Upper lobe of right lung (tissue), 1 donor: Measurements from ENCODE around the gene FAM32A. TPM values are rescaled to one million over a fixed set of nuclear protein-coding genes. Genes with fewer than 3 reads are reported as not detected.

Source experiments
- ATAC-seq: fragments of 200-7000 bp; cut with Tn5 transposase; one replicate; pipeline ENCODE4 v1.9.1; 2020; ENCODE audit warnings: mild to moderate bottlenecking, moderate library complexity
- DNase-seq: peaks from one replicate; pipeline ENCODE4 v3.0.0-alpha.2; 2020
- H3K27ac ChIP-seq: fragments of 200-600 bp; one replicate; pipeline ENCODE4 v1.8.0; 2022
- H3K27me3 ChIP-seq: fragments of 200-600 bp; one replicate; pipeline ENCODE4 v1.8.0; 2022; ENCODE audit warnings: mild to moderate bottlenecking
- H3K36me3 ChIP-seq: fragments of 200-600 bp; one replicate; pipeline ENCODE4 v1.8.0; 2022
- H3K4me1 ChIP-seq: fragments of 200-600 bp; one replicate; pipeline ENCODE4 v1.8.0; 2022
- H3K4me3 ChIP-seq: fragments of 200-600 bp; one replicate; pipeline ENCODE4 v1.8.0; 2022; ENCODE audit warnings: mild to moderate bottlenecking
- H3K9me3 ChIP-seq: fragments of 200-600 bp; one replicate; pipeline ENCODE4 v1.8.0; 2022
- intact Hi-C: fragments of 100-400 bp; cut with DNase I; formaldehyde crosslinking; loops from one replicate; pipeline ENCODE4 v1.11.0; 2022
- total RNA-seq: library from RNA; stranded (reverse); fragmentation: NEBNext Ultra II Directional; extraction: Animal tissue kit (Norgen Biotek cat#: 25700); gene quantifications from one replicate; pipeline ENCODE4 v1.2.1, GENCODE V29; 2021
- TF ChIP-seq, protein P1 (sequence below): fragments of 200-600 bp; IDR thresholded peaks from one replicate; pipeline ENCODE4 v1.8.0; 2022; ENCODE audit warnings: antibody characterized with exemption
- donor health status: DM: no; HTN: yes; CAD: no; lungs with severe emphysema.

Gene FAM32A
- total RNA-seq, 1 donor from 2014 or later, result 56.4 TPM

DNA sequence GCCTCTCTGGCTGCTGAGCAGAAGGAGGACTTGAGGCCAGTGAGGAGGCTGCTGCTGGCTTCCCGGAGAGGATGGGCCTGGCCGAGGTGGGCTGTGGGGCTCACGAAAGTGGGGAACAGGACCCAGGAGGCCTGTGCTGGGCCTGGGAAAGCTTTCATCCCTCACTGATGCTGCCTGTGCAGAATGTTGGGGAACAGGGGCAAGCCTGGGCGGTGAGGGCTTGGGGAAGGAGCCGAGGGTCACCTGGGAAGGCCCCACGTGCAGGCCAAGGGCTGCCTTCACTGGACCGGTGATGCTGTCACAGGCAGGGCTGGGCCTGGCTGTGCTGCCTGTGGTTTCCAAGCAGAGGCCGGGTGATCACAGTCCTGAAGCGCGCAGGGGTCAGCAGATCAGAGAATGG, 21.9 kb downstream of the FAM32A start:
- no peaks in the 10 kb centered on the region for H3K9me3 ChIP-seq
- no peaks in the 10 kb centered on the region for H3K4me1 ChIP-seq
- no peak overlapping the region for H3K27ac ChIP-seq
- DNase-seq, result peak; percentile 46
- ATAC-seq, result no peak
- no peaks in the 10 kb centered on the region for H3K27me3 ChIP-seq
- peaks cover 84% of the 10 kb centered on the region for H3K36me3 ChIP-seq
- H3K4me3 ChIP-seq, result no peak overlapping the region
- intact Hi-C loops, result no loop called here
- TF ChIP-seq, protein P1, sequence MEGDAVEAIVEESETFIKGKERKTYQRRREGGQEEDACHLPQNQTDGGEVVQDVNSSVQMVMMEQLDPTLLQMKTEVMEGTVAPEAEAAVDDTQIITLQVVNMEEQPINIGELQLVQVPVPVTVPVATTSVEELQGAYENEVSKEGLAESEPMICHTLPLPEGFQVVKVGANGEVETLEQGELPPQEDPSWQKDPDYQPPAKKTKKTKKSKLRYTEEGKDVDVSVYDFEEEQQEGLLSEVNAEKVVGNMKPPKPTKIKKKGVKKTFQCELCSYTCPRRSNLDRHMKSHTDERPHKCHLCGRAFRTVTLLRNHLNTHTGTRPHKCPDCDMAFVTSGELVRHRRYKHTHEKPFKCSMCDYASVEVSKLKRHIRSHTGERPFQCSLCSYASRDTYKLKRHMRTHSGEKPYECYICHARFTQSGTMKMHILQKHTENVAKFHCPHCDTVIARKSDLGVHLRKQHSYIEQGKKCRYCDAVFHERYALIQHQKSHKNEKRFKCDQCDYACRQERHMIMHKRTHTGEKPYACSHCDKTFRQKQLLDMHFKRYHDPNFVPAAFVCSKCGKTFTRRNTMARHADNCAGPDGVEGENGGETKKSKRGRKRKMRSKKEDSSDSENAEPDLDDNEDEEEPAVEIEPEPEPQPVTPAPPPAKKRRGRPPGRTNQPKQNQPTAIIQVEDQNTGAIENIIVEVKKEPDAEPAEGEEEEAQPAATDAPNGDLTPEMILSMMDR, result no peak

DNA sequence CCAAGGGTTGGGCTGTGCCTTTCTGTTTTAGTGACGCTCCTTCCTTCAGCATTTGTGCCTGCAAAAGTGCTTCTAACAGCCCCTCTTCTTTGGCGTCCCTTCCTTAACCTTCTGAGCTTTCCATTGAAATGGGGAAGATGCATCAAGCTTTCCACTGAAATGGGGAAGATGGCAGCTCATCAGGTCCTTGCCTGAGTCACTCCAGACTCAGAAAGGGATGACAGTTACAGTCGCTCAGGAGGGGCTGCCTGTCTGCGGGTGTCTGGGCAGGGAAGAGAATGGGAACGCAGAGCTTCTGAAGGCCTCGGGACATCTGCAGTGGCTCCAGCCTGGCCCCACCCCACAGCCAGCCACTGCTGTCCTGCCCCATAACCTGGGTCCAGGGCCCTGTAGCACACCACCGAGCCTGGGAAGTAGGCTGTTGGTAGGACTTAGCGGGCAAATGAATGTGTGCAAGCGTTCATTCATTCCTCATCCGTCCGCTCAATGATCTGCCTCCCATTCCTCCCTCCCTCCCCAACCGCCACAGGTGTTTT, 22.3 kb downstream of the FAM32A start:
- DNase-seq, result peak; percentile 41
- intact Hi-C loops, result no loop called here
- H3K27ac ChIP-seq, result no peak overlapping the region

DNA sequence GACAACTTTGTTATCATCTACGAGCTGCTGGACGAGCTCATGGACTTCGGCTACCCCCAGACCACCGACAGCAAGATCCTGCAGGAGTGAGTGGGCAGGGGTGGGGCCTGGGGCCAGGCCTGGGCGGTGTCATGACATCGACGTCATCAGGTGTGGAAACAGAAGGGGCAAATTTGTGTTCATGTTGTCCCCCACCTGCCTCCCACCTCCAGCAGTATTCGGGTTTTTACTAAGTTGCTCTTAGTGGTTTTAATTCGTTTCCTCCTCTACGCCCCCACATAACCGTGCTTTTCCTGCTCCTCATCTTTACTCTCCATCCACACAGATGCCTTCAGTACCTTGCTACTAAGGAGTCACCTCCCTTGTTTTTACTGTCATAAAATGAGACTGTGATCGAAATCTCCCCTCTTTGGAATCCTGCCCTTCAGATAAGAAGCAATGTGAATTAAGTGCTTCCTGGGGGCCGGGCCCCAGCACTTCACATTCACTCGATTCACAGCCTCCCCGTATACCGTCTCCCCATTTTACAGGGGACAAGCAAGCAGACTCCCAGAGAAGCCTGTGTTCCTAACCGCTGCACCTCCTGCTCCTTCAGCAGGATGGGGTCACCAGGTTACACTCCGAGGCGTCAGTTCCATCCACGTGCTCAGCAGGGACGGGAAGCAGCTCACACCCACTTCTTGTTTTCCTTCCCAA, 23.0 kb downstream of the FAM32A start:
- intact Hi-C loops, result no loop called here
- Histone ChIP-seq H3K27ac (no peak overlapping the region), H3K27me3 (no peaks in the 10 kb centered on the region), H3K4me1 (no peaks in the 10 kb centered on the region), H3K9me3 (no peaks in the 10 kb centered on the region), H3K4me3 (no peak overlapping the region), H3K36me3 (peaks cover 87% of the 10 kb centered on the region)
- TF ChIP-seq, protein P1, result no peak
- ATAC-seq (no peak), DNase-seq (peak; percentile 43)

More for the DNA sequence above, 22.3 kb downstream of the FAM32A start:
- H3K36me3 ChIP-seq, result peaks cover 89% of the 10 kb centered on the region
- H3K9me3 ChIP-seq, result no peaks in the 10 kb centered on the region
- H3K4me1 ChIP-seq, result no peaks in the 10 kb centered on the region
- no peak overlapping the region for H3K4me3 ChIP-seq
- no peak for ATAC-seq
- no peaks in the 10 kb centered on the region for H3K27me3 ChIP-seq
- TF ChIP-seq, protein P1, result no peak

GRCh38 chr19:16208847-16209665, 23.8 kb downstream of the FAM32A start:
- peak; percentile 34 for DNase-seq
- H3K4me1 ChIP-seq, result no peaks in the 10 kb centered on the region
- no peaks in the 10 kb centered on the region for H3K9me3 ChIP-seq
- TF ChIP-seq, protein P1, result no peak
- no peaks in the 10 kb centered on the region for H3K27me3 ChIP-seq
- H3K4me3 ChIP-seq, result no peak overlapping the region
- no peak for ATAC-seq
- intact Hi-C loops, result no loop called here
- H3K36me3 ChIP-seq, result peaks cover 85% of the 10 kb centered on the region
- no peak overlapping the region for H3K27ac ChIP-seq

- Histone ChIP-seq H3K27me3 (no peaks in the 10 kb centered on the region), H3K27ac (no peak overlapping the region), H3K36me3 (peaks cover 76% of the 10 kb centered on the region), H3K4me3 (no peak overlapping the region), H3K9me3 (no peaks in the 10 kb centered on the region), H3K4me1 (no peaks in the 10 kb centered on the region)
- intact Hi-C loops, result no loop called here
- DNase-seq (no peak), ATAC-seq (no peak)
- TF ChIP-seq, protein P1, result no peak
Measured at GRCh38 chr19:16210168-16210567, 25.0 kb downstream of the FAM32A start.
